Effector CD4-positive, alpha-beta T cell (primary cell): ENCODE data around the gene PTGS1. TPM values are rescaled to one million over a fixed set of nuclear protein-coding genes. Genes with fewer than 3 reads are reported as not detected.
"Not testable (repeated sequence)": the region's sequence is repeated elsewhere in the genome, so short reads cannot be mapped to it uniquely, and the experiment has no call there.

Source experiments
- DNase-seq: peaks from one replicate; pipeline ENCODE4 v3.0.0-alpha.2; 2020
- total RNA-seq: gene quantifications from one replicate; lab custom pipeline; 2026; lab: John Stamatoyannopoulos, UW

PTGS1 gene
- total RNA-seq, result not detected

GRCh38 chr9:122370869-122371755 is at the start of gene PTGS1:
Gene PTGS1, plus strand, starts transcription at chr9:122371024. Its CDS starts 61 bp downstream, at chr9:122371085.
- DNase-seq, result no peak

DNA sequence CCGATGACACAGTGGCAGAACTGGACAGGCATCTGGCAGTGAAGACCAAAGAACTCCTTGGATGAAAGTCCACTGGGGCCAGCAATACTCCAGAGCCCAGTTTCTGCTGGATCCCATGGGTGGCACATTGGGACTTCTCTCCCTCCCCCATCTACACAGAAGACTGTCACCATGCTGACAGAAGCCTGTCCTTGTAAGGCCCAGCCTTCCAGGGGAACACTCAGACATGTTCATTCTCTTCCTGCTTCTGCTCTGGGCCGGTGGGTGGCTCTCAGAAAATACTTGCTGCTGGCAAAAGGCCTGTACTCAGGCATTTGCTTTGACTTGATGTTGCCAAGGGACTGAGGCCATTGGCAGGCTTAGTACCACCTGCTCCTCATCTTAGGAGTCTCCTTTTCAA is 48.3 kb upstream of the PTGS1 start:
- DNase-seq, result no peak

DNA sequence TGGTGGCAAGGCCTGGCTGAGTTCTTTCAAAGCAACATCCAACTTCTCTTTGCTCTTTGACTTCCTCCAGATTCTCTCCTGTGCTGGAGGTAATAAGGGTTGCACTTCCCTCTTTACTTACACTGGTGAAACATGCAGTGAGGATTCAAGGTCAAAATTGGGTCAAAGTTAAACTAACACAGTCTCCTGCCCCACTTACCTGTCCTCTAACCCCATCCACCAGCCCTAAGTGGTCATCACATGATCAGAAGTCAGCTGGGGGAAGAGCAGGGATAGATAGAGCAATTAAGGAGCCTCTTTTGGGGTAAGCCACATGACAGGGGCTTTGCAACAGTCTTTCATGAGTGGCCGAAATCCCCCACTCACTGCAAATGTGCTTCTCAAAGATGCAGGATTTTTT is 46.2 kb upstream of the PTGS1 start:
- DNase-seq, result not testable (repeated sequence)

GRCh38 chr9:122325124-122325523 is 45.7 kb upstream of the PTGS1 start:
- DNase-seq, result no peak

GRCh38 chr9:122327175-122327574 is 43.6 kb upstream of the PTGS1 start:
- no peak for DNase-seq

DNA sequence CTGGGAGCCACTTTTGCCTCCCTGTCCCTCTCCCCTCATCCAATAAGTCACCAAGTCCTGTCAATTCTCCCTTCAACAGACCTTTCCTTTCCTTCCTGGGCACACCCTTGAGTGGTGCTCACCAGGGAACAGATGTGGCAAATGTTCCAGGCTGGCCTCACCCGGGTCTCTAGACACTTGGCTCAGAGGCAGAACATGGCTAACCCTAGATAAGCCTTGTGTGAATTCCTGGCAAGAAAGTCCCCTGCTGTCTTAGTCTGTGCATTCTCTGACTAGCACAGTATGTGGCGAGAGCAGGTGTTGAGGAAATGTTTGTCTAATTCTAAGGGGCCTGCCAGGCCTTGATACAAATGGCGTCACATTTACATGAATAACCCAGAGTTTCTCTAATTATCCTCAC is 41.2 kb upstream of the PTGS1 start:
- no peak for DNase-seq

DNA sequence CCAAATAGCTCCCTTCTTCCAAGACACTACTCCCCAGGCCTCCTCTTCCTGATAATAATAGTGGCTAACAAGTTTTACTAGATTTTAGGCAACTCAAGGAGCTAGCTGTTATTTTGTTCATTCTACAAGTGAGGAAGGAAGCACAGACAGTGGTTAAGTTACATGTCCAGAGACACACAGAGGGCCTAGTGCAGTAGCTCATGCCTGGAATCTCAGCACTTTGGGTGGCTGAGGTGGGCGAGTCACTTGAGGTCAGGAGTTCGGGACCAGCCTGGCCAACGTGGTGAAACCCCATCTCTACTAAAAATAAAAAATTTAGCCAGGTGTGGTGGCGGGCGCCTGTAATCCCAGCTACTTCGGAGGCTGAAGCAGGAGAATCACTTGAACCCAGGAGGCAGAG is 40.4 kb upstream of the PTGS1 start:
- DNase-seq, result not testable (repeated sequence)

GRCh38 chr9:122331523-122331927 is 39.3 kb upstream of the PTGS1 start:
- no peak for DNase-seq

- DNase-seq, result no peak
These were observed 38.7 kb upstream of the PTGS1 start for GRCh38 chr9:122332083-122332482.

DNA sequence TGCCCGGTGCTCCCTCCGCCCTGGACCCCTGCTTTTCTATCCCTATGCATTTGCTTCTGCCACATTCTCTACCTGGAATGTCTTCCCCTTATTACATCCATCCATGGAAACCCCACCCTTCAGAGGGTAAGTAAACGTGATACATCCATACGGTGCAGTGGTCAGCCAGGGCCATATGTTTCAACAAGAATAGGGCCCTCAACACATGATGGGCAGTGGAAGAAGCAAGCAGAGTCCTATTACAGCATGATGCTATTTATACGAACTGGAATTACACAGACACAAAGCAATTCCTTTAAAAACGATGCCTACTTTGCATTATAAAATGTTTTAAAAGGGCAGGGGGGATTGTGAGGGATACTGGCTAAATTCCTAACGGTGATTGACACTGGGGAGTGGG is 38.2 kb upstream of the PTGS1 start:
- DNase-seq, result no peak

DNA sequence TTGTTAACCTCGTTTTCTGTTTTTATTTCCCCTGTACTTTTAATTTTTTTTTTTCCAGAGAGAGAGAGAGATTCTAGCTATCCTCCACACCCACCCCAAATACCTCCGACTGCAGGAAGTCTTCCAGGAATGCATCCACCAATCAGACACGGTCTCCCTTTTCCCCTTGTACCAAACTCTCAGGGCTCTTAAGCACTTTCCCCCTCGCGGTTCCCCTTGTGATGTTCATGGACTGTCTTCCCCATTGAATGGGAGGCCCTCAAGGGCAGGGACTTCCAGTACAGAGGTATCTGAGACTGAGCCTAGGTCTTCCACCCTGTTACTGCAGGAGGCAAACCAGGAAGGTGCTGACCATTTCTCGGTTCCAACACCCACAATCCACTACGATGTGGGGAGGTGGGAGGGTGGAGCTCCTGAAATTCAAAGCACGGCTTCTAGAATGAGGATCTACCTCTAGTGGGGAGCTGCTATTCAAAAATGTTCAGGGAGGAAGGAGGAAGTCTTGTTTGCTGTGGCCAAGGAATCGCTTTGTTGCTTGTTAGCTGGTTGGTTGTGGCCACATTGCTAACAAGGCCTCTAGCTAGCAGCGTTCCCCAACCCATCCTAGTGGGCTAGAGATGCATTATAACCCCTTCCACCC is 37.5 kb upstream of the PTGS1 start:
- no peak for DNase-seq

GRCh38 chr9:122334916-122335315 is 35.9 kb upstream of the PTGS1 start:
- no peak for DNase-seq

DNA sequence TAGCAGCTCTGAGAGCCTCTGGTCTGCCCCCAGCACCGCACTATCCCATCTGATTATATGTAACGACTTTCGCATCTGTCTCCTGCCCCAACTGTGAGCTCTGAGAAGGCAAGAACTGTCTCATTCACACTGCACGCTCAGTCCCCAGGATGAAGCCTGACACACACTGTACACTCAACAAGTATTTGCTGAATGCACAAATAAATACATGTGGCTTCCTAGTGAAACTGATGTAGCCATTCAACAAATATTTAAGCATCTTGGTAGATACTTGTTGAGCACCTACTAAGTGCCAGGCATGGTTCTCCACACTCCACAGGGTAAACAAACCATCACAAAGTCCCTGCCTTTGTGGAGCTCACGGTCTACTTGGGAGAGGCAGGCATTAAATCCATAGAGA is 34.6 kb upstream of the PTGS1 start:
- DNase-seq, result no peak

GRCh38 chr9:122336866-122337555 is 33.8 kb upstream of the PTGS1 start:
- DNase-seq, result no peak

GRCh38 chr9:122337556-122337929 is 33.3 kb upstream of the PTGS1 start:
- DNase-seq, result no peak

DNA sequence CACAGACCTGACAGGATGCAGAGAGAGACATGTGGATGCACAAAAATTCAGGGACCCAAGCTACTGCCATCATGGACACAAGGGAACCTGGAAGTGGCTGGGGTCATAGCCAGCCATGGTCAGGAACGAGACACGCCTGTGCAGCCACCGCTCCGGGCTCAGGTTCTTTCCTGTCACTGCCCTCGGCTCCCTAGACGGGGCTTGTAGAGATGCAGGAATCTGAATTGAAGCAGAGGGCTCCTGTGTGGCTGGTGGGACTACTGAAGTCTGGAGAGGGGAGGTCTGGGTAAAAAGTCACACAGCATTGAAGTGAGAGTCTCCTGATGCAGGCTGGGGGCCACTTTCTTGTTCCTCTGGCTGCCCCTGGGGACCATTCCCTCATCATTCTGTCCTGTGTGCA is 32.3 kb upstream of the PTGS1 start:
- DNase-seq, result no peak

DNA sequence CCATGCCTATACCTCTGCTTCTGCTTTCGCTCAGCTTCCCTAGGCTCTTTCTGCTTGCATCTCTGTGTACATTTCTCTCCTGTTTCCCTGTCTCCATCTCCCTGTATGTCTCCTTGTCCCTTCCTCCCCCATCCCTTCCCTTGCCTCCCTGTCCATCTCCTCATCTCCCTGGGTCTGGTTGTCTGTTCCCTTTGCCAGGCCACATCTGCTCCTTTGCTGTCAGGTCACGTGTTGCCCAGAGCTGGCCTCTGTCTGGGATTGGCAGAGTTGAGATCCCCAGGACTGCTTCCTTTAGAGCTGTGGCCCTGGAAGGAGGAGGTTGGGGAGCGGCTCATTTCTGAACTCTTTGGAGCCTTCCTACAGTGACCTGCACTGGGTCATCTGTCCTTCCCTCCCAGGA is 31.8 kb upstream of the PTGS1 start:
- DNase-seq, result no peak

GRCh38 chr9:122339579-122339978 is 31.2 kb upstream of the PTGS1 start:
- no peak for DNase-seq

- no peak for DNase-seq
These were observed 30.7 kb upstream of the PTGS1 start for GRCh38 chr9:122340161-122340560.

DNA sequence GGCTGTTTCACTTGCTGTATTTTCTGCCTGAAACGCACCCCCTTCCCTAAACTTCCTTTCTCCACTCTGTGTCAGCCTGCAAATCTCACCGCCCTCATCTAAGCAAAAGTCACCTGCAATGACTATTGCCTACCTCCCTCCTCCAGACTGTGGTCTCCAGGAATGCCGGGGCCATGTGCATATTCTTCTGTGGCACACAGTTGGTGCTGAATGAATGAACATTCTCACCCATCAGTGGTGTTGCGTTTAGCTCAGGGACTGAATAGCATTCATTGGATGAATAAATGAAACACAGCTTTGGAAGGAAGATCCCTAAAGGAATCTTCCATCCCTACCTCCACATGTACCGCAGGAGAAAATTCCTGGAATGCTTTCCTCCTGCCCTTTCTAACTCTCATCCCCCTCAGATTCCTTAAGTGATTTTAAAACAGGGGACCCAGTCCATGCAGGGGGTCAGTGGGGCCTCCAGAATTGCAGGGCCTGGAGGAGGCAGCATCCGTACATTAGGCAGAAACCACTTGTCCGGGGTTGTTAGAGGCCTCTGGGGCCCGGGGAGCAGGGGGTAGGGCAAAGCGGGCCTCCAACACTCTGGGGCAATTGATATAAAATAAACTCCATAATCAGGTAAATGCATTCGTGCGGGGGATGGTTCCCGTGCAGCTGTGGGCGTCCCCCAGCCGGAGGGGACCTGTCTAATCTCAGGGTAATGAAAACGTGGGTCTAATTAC is 28.3 kb upstream of the PTGS1 start:
- no peak for DNase-seq

- no peak for DNase-seq
These were observed 24.1 kb upstream of the PTGS1 start for GRCh38 chr9:122346478-122347347.
